Putamen (tissue), 1 donor: Measurements from ENCODE around the gene UBE2Q2.
A peak's percentile ranks its signal among the peaks of the same experiment; 100 is the strongest.
"Not testable (repeated sequence)": the region's sequence is repeated elsewhere in the genome, so short reads cannot be mapped to it uniquely, and the experiment has no call there.

Experiments used
- DNase-seq: peaks from one replicate; pipeline ENCODE4 v3.0.0-alpha.2; 2016; ENCODE audit warnings: low spot score

Gene UBE2Q2

GRCh38 chr15:75864213-75865059 lies 21.2 kb downstream of the UBE2Q2 start:
- no peak for DNase-seq

DNA sequence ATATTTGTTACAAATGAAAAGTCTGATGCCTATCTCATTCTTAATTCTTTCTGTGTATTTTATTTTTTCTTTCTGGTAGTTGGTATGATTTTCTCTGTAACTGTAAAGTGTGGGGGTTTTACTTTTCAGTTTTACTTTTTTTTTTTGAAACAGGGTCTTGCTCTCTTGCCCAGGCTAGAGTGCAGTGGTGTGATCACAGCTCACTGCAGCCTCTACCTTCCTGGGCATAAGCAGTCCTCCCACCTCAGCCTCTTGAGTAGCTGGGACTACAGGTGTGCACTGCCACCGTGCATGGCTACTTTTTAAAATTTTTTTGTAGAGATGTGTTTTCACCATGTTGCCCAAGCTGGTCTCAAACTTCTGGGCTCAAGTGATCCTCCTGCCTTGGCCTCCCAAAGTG lies 22.8 kb downstream of the UBE2Q2 start:
- not testable (repeated sequence) for DNase-seq

DNA sequence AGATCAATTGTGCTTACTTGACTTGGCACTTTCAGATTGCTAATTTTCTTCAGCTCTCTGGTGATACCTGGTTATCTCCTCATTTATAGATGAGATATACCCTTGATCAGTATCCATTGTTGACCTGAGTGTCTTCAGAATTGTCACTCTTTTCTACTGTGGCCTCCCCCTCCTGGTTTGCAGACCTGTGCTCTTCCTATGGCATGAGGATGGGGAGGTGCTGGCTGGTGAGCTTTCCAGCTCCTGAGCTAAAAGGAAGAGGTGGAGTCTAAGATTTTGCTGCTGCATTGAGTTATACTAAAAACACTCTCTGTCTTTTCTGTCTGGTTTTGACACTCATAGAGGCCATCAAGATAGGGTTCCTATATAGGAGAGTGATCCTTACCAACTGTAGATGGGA lies 23.7 kb downstream of the UBE2Q2 start:
- no peak for DNase-seq

- DNase-seq: no peak
Measured at GRCh38 chr15:75867449-75867848, 24.2 kb downstream of the UBE2Q2 start.

- DNase-seq: no peak
Measured at GRCh38 chr15:75868019-75868418, 24.8 kb downstream of the UBE2Q2 start.

- DNase-seq: no peak
Measured at GRCh38 chr15:75869446-75869845, 26.2 kb downstream of the UBE2Q2 start.

DNA sequence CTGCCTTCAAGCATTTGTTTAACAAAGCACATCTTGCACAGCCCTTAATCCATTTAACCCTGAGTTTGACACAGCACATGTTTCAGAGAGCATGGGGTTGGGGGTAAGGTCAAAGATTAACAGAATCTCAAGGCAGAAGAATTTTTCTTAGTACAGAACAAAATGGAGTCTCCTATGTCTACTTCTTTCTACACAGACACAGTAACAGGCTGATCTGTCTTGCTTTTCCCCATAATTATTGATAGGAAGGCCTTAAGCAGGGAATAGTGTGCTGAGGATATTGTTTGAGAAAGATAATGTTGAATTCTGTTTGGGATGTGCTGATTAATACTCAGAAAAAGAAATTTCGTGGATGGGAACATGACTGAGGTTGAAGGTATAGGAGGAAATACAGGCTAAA lies 28.3 kb downstream of the UBE2Q2 start:
- not testable (repeated sequence) for DNase-seq

DNA sequence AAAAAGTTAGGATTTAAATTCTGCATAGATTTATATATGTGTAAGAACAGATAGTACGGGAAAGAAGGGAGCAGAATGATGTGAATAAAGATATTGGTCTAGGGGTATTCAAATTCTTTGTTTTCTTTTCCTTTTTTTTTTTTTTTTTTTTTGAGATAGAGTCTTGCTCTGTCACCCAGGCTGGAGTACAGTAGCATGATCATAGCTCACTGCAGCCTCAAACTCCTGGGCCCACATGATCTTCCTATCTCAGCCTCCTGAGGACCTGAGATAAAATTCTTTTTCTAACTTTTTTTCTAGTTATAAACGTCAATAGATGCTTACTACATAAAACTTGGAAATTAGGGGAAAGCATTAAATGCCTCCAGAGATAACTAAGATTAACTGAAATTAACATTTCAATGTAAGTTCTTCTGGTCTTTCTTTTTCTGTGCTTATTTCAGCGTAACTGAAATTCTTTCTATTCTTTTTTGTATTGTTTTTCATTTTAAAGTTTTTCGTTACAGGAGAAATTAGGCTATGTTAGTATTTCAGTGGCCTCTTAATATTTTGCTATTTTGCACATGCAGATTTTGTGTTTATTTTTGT lies 29.2 kb downstream of the UBE2Q2 start:
- no peak for DNase-seq

DNA sequence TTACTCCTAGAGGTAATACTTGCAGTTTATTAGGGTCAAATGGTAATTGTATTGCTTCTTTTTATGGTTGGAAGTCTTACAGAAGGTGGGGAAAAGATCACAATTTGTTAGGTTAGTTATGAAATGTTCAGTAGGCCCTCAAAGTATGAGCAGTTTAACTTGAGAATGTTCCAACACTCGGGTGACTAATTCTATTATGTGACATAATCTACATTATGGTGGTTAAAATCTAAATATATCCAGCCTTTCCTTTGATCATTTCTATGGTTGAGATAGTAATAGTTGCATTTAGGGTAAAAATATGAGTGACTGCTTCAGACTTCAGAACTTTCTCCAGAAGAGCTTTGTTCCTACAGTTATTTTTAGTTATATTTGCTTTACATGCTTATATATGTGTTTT lies 40.8 kb downstream of the UBE2Q2 start:
- DNase-seq: no peak

- no peak for DNase-seq
Measured at GRCh38 chr15:75887178-75887577, 43.9 kb downstream of the UBE2Q2 start.

- no peak for DNase-seq
Measured at GRCh38 chr15:75891895-75892294, 48.6 kb downstream of the UBE2Q2 start.

- no peak for DNase-seq
Measured at GRCh38 chr15:75895731-75896130, 52.5 kb downstream of the UBE2Q2 start.

DNA sequence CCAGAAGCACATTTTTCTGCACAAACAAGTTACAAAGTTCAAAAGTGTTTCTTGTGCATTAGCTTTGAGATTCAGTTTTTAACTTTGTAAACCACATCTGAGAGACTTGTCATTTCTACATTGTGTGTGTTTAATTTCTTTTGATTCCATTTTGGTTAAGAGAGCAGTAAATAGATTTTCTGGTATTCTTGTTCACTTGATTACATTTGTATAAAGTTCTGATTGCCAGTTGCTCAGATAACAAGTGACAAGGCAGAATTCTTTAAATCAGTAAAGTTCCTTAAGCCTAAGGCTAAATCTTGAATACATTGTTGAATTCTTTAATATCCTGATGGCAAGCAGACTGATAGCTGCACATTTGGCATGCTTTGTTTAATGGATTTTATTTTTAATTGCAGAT lies 57.3 kb downstream of the UBE2Q2 start:
- no peak for DNase-seq

GRCh38 chr15:75902129-75902557 lies 58.9 kb downstream of the UBE2Q2 start:
- DNase-seq: no peak

DNA sequence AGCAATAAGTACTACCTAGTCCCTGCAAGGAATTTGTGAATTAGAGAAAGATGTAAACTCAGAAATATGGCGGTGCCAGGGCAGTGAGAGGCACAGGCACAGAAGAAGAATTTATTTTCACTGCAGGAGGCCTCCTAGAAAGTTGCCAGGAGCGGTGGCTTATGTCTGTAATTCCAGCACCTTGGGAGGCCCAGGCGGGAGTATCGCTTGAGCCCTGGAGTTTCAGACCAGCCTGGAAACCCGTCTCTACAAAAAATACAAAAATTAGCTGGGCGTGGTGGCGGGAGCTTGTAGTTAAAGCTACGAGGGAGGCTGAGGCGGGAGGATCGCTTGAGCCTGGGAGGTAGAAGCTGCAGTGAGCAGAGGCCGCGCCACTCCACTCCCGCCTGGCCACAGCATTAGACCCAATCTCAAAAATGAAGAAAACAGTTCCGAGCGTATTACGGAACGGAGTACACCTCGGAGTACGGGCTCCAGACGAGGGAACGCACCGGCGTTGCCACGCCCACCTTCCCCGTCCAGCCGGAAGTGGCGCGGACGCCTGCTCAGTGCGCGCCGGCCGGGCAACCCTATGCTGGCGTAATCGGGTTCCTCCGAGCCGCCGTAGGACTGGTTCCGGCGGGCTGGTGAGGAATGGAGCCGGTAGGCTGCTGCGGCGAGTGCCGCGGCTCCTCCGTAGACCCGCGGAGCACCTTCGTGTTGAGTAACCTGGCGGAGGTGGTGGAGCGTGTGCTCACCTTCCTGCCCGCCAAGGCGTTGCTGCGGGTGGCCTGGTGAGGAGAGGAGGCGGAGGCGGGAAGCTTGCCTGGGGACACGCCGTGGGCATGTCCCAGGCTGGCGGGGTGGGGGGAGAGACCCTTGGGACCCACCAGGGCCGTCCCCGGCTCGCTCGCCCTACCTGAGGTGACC lies 60.3 kb downstream of the UBE2Q2 start, which contains the start of gene FBXO22:
Gene FBXO22 (plus strand): TSS at position 548 of the 909 bp plus-strand sequence. CDS start 86 bp downstream, at position 634.
- peak; percentile 84 for DNase-seq

DNA sequence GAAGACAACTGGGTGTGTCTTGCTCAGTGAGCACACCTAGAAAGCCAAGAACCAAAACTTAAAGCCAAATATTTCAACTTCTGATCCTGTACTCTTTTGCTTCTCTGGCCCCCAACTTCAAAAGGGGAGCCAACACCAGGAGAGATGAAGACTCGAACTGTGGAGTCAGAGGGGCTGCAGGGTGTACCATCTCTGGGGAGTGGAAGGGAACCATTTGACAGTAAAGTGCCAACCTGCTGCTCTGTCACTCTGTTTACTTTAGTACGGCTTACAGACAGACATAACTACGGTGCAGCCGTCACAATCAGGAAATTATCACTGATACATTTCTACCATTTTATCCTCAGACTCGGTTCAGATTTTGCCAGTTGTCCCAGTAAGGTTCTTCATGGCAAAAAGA lies 62.0 kb downstream of the UBE2Q2 start:
- no peak for DNase-seq

DNA sequence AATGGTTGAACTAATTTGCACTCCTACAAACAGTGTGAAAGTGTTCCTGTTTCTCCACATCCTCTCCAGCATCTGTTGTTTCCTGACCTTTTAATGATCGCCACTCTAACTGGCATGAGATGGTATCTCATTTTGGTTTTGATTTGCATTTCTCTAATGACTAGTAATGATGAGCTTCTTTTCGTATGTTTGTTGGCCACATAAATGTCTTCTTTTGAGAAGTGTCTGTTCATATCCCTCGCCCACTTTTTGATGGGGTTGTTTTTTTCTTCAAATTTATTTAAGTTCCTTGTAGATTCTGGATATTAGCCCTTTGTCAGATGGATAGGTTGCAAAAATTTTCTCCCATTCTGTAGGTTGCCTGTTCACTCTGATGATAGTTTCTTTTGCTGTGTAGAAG lies 67.1 kb downstream of the UBE2Q2 start:
- not testable (repeated sequence) for DNase-seq

DNA sequence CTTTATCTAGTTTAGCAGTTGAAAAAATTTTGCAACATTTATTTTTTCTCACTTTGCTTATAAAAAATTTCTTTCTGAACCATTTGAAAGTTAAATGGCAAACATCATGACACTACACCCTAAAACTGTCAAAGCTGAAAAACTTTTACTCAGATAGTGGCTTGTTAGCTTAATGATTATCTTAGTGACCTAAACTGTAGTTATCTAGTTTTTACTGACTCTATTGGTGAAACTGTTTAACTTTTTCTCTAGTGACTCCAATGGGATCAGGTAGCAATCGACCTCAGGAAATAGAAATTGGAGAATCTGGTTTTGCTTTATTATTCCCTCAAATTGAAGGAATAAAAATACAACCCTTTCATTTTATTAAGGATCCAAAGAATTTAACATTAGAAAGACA lies 73.7 kb downstream of the UBE2Q2 start:
- no peak for DNase-seq

- no peak for DNase-seq
Measured at GRCh38 chr15:75918135-75918534, 74.9 kb downstream of the UBE2Q2 start.

GRCh38 chr15:75920079-75920478 lies 76.8 kb downstream of the UBE2Q2 start:
- DNase-seq: no peak

DNA sequence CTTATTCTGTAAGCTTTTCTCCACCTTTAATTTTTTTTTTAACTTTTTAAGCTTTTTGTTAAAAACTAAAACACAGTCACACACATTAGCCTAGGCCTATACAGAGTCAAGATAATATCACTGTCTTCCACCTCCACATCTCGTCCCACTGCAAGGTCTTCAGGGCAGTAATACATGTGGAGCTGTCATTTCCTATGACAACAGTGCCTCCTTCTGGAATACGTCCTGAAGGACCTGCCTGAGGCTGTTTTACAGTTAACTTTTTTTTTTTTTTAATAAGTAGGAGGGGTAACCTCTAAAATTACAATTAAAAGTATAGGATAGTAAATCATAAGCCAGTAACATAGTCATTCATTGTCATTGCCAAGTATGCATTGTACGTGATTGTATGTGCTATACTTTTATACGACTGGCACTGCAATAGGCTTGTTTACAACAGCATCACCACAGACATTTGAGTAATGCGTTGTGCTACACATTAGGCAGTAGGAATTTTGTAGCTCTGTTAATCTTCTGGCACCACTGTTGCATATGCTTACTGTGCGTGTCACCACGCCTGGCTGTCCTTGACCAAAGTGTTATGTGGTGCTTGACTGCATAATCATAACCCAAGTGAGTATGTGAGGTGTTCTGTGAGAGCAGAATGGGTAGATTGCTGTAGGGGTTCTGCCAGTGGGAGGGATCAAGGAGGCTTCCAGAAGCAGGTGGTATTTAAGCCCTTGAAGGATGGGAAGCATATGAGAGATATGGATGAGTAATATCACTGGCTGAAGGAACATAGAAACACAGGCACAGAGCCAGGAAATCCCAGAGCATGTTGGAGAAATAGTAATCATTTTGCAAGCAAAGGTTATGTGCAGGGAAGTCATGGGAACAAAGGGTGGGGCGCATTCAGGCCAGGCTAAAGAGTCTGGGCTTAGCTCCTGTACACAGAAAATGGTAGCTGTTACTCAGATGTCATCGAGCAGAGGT lies 78.8 kb downstream of the UBE2Q2 start:
- no peak for DNase-seq
